Smooth muscle cell (in vitro differentiated cells): ENCODE data around the gene MXRA7. TPM values are rescaled to one million over a fixed set of nuclear protein-coding genes. Genes with fewer than 3 reads are reported as not detected.
A peak's percentile ranks its signal among the peaks of the same experiment; 100 is the strongest.
"Not testable (repeated sequence)": the region's sequence is repeated elsewhere in the genome, so short reads cannot be mapped to it uniquely, and the experiment has no call there.

Experiments
- DNase-seq: peaks from one replicate; lab custom pipeline; 2025; ENCODE audit not compliant: unreplicated experiment; lab: John Stamatoyannopoulos, UW
- H2AFZ ChIP-seq: fragments of 200-600 bp; sonication (generic); 2 replicates; pipeline ENCODE4 v1.6.0; 2016; ENCODE audit warnings: antibody characterized with exemption, low read depth, mild to moderate bottlenecking
- H3F3A ChIP-seq: fragments of 200-600 bp; sonication (generic); 2 replicates; pipeline ENCODE4 v1.6.0; 2017; ENCODE audit warnings: antibody characterized with exemption, low read depth
- H3K27ac ChIP-seq: fragments of 200-600 bp; sonication (generic); 2 replicates; pipeline ENCODE4 v1.5.1; 2016; ENCODE audit warnings: low read depth, mild to moderate bottlenecking
- H3K27me3 ChIP-seq: fragments of 200-600 bp; sonication (generic); 2 replicates; pipeline ENCODE4 v1.6.1; 2016; ENCODE audit warnings: low read depth, mild to moderate bottlenecking
- H3K36me3 ChIP-seq: fragments of 200-600 bp; sonication (generic); 2 replicates; pipeline ENCODE4 v1.5.1; 2016; ENCODE audit warnings: low read depth
- H3K4me1 ChIP-seq: fragments of 200-600 bp; sonication (generic); 2 replicates; pipeline ENCODE4 v1.5.1; 2016; ENCODE audit warnings: low read depth
- H3K4me2 ChIP-seq: fragments of 200-600 bp; sonication (generic); 2 replicates; pipeline ENCODE4 v1.6.0; 2016; ENCODE audit warnings: mild to moderate bottlenecking
- H3K4me3 ChIP-seq: fragments of 200-600 bp; sonication (generic); 2 replicates; pipeline ENCODE4 v1.5.1; 2016; ENCODE audit warnings: mild to moderate bottlenecking
- H3K79me2 ChIP-seq: fragments of 200-600 bp; sonication (generic); 2 replicates; pipeline ENCODE4 v1.6.0; 2016; ENCODE audit warnings: low read depth, mild to moderate bottlenecking
- H3K9ac ChIP-seq: fragments of 200-600 bp; sonication (generic); 2 replicates; pipeline ENCODE4 v1.6.0; 2016; ENCODE audit warnings: low read depth
- H3K9me3 ChIP-seq: fragments of 200-600 bp; sonication (generic); replicated peaks from 2 replicates; pipeline ENCODE4 v1.5.1; 2016; ENCODE audit warnings: low read depth
- H4K20me1 ChIP-seq: fragments of 200-600 bp; sonication (generic); 2 replicates; pipeline ENCODE4 v1.6.0; 2016; ENCODE audit warnings: low read depth
- WGBS: methylation state at CpG from one replicate; pipeline ENCODE4 v1.1.7; 2016; ENCODE audit warnings: low lambda C conversion rate; 5-methylcytosine and 5-hydroxymethylcytosine counted together
- polyA plus RNA-seq: library from polyadenylated mRNA; unstranded; fragments of >200 nt; fragmentation: Nextera tagmentation; extraction: Ambion mirVana; gene quantifications from 2 replicates; pipeline ENCODE4 v1.2.1, GENCODE V29; 2016
- total RNA-seq: library from RNA; depleted of rRNA; stranded (reverse); fragments of >200 nt; gene quantifications from 2 replicates; pipeline ENCODE4 v1.2.3, GENCODE V29; 2014
- TF ChIP-seq, protein P1 (sequence below): fragments of 200-600 bp; sonication (generic); IDR thresholded peaks from 2 replicates; pipeline ENCODE4 v1.5.1; 2017; ENCODE audit warnings: borderline replicate concordance, mild to moderate bottlenecking, antibody characterized with exemption; ENCODE audit not compliant: insufficient read depth, poor library complexity, severe bottlenecking

The MXRA7 gene
- total and polyA plus RNA-seq, 2 experiments from 2014 or later: 134 to 158 TPM

DNA sequence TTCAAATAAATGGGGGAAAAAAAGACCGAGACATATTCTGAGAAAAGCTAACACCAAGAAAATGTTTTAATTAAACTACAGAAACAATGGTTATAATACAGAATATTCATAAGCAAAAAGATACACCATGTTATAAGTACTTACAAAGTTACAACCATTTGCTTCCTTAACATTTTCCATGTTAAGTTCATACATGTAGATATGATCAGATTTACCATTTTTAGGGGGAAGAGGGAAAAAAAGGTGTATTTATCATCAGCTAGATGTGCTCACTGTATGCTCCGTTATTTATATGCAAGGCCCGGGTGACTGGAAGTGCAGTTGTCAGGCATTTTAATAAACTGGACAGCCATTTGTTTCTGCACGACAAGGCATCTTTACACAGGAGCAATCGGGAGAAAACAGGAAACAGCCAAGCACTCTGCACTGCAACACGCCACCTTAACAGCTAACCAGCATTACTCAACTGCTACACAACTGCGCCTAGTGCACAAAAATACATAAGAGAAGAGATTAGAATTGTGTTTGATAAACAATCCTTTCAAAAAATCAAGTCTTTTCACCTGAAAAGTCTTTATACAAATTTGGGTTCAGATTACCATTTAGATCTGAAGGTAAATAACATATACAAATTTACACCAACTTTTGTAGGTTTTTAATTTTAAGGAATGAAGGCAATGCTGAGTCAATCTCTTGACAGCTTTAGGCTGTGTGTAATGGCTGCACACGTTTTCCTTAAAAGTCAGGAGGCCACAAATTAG, 23.5 kb upstream of the MXRA7 start:
- no peak for DNase-seq
- Histone ChIP-seq H3K36me3 (no peaks in the 10 kb centered on the region), H4K20me1 (peaks cover 55% of the 10 kb centered on the region), H3K4me3 (peak overlapping the region; percentile 91), H2AFZ (no peak overlapping the region), H3K27me3 (no peaks in the 10 kb centered on the region), H3K9ac (peak overlapping the region; percentile 88), H3F3A (peaks cover 40% of the 10 kb centered on the region), H3K4me1 (peaks cover 31% of the 10 kb centered on the region), H3K79me2 (peaks cover 74% of the 10 kb centered on the region), H3K9me3 (no peaks in the 10 kb centered on the region), H3K4me2 (peak overlapping the region; percentile 95), H3K27ac (peak overlapping the region; percentile 96)
- TF ChIP-seq, protein P1, sequence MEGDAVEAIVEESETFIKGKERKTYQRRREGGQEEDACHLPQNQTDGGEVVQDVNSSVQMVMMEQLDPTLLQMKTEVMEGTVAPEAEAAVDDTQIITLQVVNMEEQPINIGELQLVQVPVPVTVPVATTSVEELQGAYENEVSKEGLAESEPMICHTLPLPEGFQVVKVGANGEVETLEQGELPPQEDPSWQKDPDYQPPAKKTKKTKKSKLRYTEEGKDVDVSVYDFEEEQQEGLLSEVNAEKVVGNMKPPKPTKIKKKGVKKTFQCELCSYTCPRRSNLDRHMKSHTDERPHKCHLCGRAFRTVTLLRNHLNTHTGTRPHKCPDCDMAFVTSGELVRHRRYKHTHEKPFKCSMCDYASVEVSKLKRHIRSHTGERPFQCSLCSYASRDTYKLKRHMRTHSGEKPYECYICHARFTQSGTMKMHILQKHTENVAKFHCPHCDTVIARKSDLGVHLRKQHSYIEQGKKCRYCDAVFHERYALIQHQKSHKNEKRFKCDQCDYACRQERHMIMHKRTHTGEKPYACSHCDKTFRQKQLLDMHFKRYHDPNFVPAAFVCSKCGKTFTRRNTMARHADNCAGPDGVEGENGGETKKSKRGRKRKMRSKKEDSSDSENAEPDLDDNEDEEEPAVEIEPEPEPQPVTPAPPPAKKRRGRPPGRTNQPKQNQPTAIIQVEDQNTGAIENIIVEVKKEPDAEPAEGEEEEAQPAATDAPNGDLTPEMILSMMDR: no peak
- 58% methylated on average over 8 of the region's 8 CpGs for WGBS

- peaks cover 24% of the 10 kb centered on the region for H3K4me1 ChIP-seq
- H3K9ac ChIP-seq: no peak overlapping the region
- peak overlapping the region; percentile 91 for H3K4me3 ChIP-seq
- TF ChIP-seq, protein P1: no peak
- H3K27me3 ChIP-seq: no peaks in the 10 kb centered on the region
- no peaks in the 10 kb centered on the region for H3K9me3 ChIP-seq
- H4K20me1 ChIP-seq: peaks cover 56% of the 10 kb centered on the region
- 93% methylated on average over 1 of the region's 1 CpG for WGBS
- no peak overlapping the region for H2AFZ ChIP-seq
- peaks cover 71% of the 10 kb centered on the region for H3K79me2 ChIP-seq
- H3K36me3 ChIP-seq: no peaks in the 10 kb centered on the region
- DNase-seq: no peak
- peak overlapping the region; percentile 96 for H3K27ac ChIP-seq
- peaks cover 40% of the 10 kb centered on the region for H3F3A ChIP-seq
- H3K4me2 ChIP-seq: peak overlapping the region; percentile 95
Measured at GRCh38 chr17:76733618-76733957, 22.8 kb upstream of the MXRA7 start.

GRCh38 chr17:76732734-76733617, 22.2 kb upstream of the MXRA7 start:
- H3K36me3 ChIP-seq: no peaks in the 10 kb centered on the region
- no peak for DNase-seq
- H3K9ac ChIP-seq: no peak overlapping the region
- no peaks in the 10 kb centered on the region for H3K27me3 ChIP-seq
- no peaks in the 10 kb centered on the region for H3K9me3 ChIP-seq
- no peak overlapping the region for H3K4me3 ChIP-seq
- peaks cover 36% of the 10 kb centered on the region for H3F3A ChIP-seq
- H2AFZ ChIP-seq: no peak overlapping the region
- H3K4me2 ChIP-seq: no peak overlapping the region
- H3K79me2 ChIP-seq: peaks cover 71% of the 10 kb centered on the region
- peaks cover 57% of the 10 kb centered on the region for H4K20me1 ChIP-seq
- WGBS: 79% methylated on average over 3 of the region's 3 CpGs
- H3K27ac ChIP-seq: peak overlapping the region; percentile 96
- H3K4me1 ChIP-seq: peaks cover 21% of the 10 kb centered on the region
- TF ChIP-seq, protein P1: no peak

GRCh38 chr17:76731800-76732733, 21.3 kb upstream of the MXRA7 start:
- not testable (repeated sequence) for H3K9me3 ChIP-seq, H3K4me2 ChIP-seq, H3K4me3 ChIP-seq, H3K36me3 ChIP-seq, H2AFZ ChIP-seq, H3K27me3 ChIP-seq, H3K9ac ChIP-seq, DNase-seq
- Histone ChIP-seq H3F3A (peaks cover 44% of the 10 kb centered on the region), H3K79me2 (peaks cover 80% of the 10 kb centered on the region), H3K4me1 (peaks cover 29% of the 10 kb centered on the region), H4K20me1 (peaks cover 65% of the 10 kb centered on the region), H3K27ac (peak overlapping the region; percentile 9)
- WGBS: 93% methylated on average over 13 of the region's 13 CpGs
